Testis (tissue), 2 donors: ENCODE results near the gene DNAJC17.

Experiments used
- CTCF ChIP-seq, 3 experiments: fragments of 450-650 bp in 2 of 3; fragments of 200-600 bp in 1 of 3; sonication (generic) in 1 of 3; IDR thresholded peaks; one replicate each; pipeline ENCODE4 v1.5.1; 2016 to 2019; ENCODE audit warnings: antibody characterized with exemption in 3 of 3, mild to moderate bottlenecking in 2 of 3, moderate library complexity in 1 of 3
- POLR2A ChIP-seq: fragments of 450-650 bp; IDR thresholded peaks from one replicate; pipeline ENCODE4 v1.6.1; 2017; ENCODE audit warnings: antibody characterized with exemption, mild to moderate bottlenecking, moderate library complexity

- TF ChIP-seq CTCF (IDR thresholded peaks at IDR 0.05) (no peak), POLR2A (no peak)
These were observed 1.7 kb upstream of the DNAJC17 start for GRCh38 chr15:40808861-40809450.
